GM12872 (cell line): ENCODE measurements around the gene GPATCH1.

ENCODE experiments used
- TF ChIP-seq, protein P1 (sequence below): IDR thresholded peaks from 3 replicates; pipeline ENCODE4 v1.5.1; 2011; ENCODE audit warnings: low read depth, mild to moderate bottlenecking, low read length, moderate library complexity; ENCODE audit not compliant: insufficient read depth

The GPATCH1 gene

DNA sequence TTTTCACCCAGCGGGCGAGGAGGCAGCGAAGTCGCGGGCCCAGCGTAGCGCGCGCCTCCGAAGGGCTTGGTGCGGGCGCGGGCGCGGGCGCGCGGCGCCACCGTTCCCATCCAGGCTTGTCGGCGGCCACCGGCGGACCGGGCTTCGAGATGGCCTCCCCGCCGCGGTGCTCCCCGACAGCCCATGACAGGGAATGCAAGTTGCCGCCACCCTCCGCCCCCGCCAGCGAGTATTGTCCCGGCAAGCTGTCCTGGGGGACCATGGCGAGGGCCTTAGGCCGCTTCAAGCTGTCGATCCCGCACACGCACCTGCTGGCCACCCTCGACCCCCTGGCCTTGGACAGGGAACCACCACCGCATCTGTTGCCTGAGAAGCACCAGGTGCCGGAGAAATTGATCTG is 51.0 kb downstream of the GPATCH1 start, which contains the start of gene WDR88:
Gene WDR88, plus strand, starts transcription at position 94 of the 400 bp plus-strand sequence. Its CDS starts 56 bp downstream, at position 150.
- TF ChIP-seq, protein P1, sequence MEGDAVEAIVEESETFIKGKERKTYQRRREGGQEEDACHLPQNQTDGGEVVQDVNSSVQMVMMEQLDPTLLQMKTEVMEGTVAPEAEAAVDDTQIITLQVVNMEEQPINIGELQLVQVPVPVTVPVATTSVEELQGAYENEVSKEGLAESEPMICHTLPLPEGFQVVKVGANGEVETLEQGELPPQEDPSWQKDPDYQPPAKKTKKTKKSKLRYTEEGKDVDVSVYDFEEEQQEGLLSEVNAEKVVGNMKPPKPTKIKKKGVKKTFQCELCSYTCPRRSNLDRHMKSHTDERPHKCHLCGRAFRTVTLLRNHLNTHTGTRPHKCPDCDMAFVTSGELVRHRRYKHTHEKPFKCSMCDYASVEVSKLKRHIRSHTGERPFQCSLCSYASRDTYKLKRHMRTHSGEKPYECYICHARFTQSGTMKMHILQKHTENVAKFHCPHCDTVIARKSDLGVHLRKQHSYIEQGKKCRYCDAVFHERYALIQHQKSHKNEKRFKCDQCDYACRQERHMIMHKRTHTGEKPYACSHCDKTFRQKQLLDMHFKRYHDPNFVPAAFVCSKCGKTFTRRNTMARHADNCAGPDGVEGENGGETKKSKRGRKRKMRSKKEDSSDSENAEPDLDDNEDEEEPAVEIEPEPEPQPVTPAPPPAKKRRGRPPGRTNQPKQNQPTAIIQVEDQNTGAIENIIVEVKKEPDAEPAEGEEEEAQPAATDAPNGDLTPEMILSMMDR, result no peak

DNA sequence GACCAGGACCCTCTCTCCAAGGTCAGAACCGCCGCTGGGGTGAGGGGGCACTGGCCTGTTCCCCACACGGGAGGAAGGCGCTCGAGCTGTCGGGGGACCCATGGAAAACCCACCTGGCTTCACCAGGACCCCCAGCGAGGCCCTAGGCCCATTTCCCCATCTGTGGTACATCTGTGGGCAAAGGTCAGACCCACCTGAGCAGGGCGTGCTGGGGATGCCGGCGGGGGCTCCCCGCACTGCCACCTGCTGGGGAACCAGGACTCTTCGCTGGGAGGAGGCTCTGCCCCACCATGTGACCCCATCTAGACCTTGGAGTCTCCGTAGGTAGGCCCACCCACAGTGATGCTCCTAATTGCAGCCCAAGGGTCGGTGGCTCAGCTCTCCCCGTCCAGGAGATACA is 51.4 kb downstream of the GPATCH1 start:
- TF ChIP-seq, protein P1, result peak; percentile 30; the same call in 1 of the 3 replicates

DNA sequence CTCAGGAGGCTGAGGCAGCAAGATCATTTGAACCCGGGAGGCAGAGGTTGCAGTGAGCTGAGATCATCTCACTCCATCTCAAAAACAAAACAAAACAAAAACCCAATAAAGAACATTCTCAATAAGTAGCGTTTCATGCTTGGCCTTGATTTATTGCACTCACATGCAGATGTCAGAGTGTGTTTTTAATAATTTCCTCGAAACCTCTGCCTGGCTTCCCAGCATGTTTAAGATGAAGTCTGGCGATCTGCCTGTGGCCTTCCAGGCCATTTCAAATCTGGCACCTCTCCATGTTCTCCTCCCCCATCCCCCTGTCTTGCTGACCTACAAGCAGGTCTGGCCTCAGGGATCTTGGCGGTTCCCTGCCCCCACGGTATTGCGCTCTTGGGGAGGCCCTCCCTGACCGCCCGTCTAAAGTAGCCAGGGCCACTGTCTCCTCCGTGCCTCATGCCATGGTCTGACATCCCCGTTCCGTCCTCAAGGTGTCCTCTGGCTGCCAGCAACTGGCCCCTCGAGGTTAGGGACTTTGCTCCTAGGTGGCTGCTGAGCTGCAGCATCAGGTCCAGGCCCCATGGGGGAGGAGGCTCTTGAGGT is 52.6 kb downstream of the GPATCH1 start:
- TF ChIP-seq, protein P1, result no peak

DNA sequence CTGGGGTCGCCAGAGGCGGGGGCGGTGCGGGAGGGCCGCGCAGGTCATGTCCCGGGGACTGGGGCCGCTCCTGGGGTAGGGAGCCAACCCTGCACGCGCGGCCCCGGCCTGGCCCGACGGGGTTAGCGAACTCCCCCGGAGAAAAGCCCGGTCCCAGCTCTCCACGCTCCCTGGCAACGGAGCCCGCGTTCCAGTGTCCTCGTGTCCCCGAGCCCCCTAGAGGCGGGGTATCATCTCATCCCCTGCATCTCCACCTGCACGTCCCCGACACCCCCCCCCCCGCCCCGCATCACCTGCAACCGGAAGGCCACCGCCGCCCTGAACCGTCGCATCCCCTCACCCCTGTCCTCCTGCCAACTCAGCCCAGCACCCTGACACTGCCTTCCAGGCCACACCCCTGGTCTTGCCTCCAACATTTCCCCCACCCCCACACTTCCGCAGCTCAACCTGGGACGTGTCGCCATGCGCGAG is 53.6 kb downstream of the GPATCH1 start:
- TF ChIP-seq, protein P1, result no peak

DNA sequence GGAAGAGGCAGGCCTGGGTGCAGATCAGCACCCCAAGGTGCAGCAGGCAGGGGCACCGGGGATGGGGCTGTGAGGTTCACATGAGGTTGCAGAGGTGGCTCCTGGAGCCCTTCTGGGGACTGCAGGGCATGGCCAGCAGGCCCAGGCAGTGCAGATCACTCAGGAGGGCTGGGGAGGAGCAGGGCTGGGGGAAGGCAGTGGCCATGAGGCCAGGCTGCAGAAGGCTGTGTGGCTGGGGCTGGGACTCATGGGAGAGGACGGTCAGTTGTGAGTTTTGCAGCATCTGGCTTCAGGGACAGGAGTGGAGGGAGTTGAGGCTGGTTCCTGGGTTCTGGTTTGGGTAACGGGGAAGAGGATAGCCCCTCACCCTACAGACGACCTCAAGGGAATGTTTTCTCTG is 58.2 kb downstream of the GPATCH1 start:
- TF ChIP-seq, protein P1, result no peak

DNA sequence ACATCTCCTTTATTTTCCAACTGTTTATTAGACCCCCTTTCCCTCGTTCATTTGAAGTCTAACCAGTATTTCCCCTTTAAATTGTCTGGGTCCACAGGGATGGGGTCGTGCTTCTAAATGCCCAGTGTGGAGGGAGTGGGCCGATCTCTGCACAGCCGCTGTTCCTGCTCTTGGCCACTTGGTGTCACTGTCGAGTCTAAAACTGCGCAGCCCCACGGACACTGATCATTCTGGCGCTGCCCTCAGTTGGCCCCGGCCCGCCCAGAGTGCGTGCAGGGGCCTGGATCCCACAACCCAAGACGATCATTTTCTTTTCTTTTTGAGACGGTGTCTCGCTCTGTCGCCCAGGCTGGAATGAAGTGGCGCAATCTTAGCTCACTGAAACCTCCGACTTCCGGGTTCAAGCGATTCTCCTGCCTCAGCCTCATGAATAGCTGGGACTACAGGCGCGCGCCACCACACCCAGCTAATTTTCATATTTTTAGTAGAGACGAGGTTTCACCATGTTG is 63.0 kb downstream of the GPATCH1 start:
- TF ChIP-seq, protein P1, result peak; percentile 95

DNA sequence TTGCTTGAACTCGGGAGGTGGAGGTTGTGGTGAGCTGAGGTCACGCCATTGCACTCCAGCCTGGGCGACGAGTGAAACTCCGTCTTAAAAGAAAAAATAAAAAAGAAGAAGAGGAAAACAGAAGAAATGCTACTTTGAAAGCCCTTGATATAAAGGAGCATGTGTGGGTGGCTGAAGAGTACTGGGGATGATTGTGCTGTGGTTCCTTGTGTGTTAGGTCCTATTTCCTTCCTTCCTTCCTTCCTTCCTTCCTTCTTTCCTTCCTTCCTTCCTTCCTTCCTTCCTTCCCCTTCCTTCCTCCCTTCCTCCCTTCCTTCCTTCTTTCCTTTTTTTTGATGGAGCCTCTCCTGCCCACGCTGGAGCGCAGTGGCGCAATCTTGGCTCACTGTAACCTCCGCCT is 65.2 kb downstream of the GPATCH1 start:
- TF ChIP-seq, protein P1, result no peak
